Fibroblast of skin of back (primary cell): ENCODE results near the gene ITGB5. TPM values are rescaled to one million over a fixed set of nuclear protein-coding genes. Genes with fewer than 3 reads are reported as not detected.
A peak's percentile ranks its signal among the peaks of the same experiment; 100 is the strongest.

Experiments
- DNase-seq: peaks from one replicate; pipeline ENCODE4 v3.0.0-alpha.2; 2013
- polyA plus RNA-seq, 2 experiments: library from polyadenylated mRNA; unstranded; fragments of 120-200 nt; gene quantifications; one replicate each; pipeline ENCODE4 v1.2.1, GENCODE V29; 2013; ENCODE audit not compliant: insufficient read length in 2 of 2

Gene ITGB5, protein sequence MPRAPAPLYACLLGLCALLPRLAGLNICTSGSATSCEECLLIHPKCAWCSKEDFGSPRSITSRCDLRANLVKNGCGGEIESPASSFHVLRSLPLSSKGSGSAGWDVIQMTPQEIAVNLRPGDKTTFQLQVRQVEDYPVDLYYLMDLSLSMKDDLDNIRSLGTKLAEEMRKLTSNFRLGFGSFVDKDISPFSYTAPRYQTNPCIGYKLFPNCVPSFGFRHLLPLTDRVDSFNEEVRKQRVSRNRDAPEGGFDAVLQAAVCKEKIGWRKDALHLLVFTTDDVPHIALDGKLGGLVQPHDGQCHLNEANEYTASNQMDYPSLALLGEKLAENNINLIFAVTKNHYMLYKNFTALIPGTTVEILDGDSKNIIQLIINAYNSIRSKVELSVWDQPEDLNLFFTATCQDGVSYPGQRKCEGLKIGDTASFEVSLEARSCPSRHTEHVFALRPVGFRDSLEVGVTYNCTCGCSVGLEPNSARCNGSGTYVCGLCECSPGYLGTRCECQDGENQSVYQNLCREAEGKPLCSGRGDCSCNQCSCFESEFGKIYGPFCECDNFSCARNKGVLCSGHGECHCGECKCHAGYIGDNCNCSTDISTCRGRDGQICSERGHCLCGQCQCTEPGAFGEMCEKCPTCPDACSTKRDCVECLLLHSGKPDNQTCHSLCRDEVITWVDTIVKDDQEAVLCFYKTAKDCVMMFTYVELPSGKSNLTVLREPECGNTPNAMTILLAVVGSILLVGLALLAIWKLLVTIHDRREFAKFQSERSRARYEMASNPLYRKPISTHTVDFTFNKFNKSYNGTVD
- 452 TPM for polyA plus RNA-seq (2013, experiment 1 of 2; ENCODE audit: insufficient read length)
- polyA plus RNA-seq (2013, experiment 2 of 2; ENCODE audit: insufficient read length) = 464 TPM

- peak; percentile 88 for DNase-seq
Measured at GRCh38 chr3:124887177-124887931, at the start of gene ITGB5. Gene ITGB5 (minus strand): TSS chr3:124887365. CDS start chr3:124887000, 365 bp downstream.

GRCh38 chr3:124935794-124936542, 48.8 kb upstream of the ITGB5 start:
- no peak for DNase-seq

DNA sequence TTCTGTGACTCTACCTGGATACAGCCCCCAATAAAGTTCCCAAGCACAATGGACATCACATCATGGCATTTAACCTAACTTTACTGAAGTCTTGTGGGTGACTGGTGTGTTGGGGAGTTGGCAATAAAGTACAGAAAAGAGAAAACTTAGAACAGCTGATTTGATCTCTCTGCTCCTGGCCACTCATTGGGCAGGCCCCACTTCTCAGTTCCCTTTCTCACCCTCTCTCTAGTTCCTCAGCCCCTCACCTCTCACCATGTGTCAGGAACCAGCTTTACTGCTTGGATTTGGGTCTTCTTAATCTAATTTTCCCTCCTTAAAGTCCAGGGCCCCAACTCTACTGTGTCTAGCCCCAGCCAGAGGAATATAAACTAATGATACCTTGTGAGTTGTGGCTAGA, 48.1 kb upstream of the ITGB5 start:
- no peak for DNase-seq

GRCh38 chr3:124934577-124934976, 47.4 kb upstream of the ITGB5 start, which contains the start of gene MUC13:
Gene MUC13 (minus strand): TSS chr3:124934751. CDS start chr3:124934712, 39 bp downstream.
- no peak for DNase-seq

DNA sequence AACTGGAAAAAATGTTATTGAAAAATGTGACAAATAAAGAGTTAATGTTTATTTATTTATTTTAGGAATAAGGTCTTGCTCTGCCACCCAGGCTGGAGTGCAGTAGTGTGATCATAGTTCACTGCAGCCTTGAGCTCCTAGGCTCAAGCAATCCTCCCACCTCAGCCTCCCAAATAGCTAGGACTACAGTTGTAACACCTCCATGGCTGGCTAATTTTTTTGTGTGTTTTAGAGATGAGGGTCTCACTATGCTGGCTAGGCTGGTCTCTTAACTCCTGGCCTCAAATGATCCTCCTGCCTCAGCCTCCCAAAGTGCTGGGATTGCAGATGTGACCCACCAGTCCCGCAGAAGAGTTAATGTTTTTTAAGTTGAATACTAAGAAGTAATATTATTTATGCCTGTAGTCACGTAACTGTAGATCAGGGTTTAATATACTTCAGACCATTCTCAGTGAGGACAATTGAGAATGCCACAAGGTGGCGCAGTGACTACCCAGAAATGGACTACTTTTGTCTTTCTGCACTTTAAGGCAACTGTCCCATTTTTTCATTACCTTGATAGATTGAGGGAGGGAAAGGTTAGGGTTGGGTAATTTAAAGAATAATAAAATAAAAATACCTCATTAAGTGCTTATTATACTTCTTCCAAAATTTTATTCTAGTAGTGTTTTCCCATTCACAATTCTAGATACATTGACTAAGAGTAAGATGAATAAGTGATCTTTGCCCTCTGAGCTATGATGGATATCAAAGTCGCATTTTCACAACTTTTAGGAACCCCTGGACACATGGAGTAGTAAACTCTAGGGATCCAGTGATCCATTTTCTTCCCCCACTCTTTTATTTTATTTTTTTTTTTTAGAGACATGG, 41.4 kb upstream of the ITGB5 start:
- peak; percentile 70 for DNase-seq

GRCh38 chr3:124927574-124928045, 40.4 kb upstream of the ITGB5 start:
- DNase-seq = no peak

DNA sequence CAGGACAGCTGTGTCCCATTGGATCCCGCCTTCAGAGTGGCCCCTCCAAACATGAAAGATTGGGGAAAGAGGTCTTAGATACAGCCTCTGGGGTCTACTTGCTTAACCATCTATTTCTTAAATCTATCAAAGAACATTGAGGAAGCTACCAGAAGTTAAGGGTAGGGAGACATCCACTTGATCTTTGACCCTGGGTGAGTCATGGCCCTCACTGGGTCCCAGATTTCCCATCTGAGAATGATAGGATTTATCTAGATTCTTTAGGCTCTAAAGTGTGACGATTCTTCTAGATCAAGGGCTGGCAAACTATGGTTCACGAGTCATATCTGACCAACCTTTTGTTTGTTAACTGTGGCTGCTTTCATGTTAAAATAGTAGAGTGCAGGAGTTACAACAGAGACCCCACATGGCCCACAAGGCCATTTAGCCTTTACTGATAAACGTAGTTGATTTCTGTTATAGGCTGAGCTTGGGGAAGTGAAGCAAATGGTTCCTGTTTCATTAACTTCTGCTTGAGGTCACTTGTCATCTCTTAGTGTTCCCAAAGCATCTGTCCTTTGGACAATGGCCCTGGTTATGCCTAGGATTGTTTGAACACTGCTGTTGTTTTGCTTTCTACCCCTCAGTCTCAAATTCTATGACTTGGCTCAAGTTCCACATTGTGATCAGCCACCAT, 39.4 kb upstream of the ITGB5 start:
- DNase-seq = no peak

DNA sequence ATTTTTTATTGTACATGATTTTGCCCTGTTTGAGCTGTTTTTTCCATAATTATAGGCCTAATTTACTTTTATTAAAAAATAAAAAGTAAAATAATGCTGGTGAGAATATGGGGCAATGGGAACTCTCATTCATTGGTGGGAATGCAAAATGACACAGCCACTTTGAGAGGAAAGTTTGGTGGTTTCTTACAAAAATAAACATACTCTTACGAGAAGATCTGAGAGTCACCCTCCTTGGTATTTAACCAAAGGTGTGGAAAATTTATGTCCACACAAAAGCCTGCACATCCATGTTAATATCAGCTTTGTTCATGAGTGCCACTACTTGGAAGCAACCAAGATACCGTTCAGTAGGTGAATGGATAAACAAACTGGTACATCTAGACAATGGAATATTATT, 37.6 kb upstream of the ITGB5 start:
- DNase-seq = peak; percentile 21

GRCh38 chr3:124923833-124924232, 36.7 kb upstream of the ITGB5 start:
- DNase-seq = no peak

DNA sequence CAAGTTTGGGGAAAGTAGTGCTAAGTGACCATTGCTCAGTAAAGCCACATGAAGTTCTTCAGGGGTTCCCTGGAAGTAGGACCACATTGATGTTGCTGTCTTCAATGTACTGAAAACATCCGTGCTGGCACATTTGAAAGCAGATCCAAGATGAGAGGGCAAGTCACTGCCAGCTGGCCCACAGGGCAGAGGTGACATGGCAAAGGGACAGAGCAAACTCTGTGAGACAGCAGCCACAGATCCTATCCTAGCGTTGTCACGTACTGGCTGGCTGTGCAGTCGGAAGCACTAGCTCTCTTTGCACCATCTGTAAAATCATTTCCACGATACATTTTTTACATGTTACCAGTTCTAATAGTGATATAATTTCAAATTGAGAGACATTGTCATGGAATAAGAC, 33.6 kb upstream of the ITGB5 start:
- no peak for DNase-seq

GRCh38 chr3:124919756-124920155, 32.6 kb upstream of the ITGB5 start:
- DNase-seq = peak; percentile 63

GRCh38 chr3:124918524-124918923, 31.4 kb upstream of the ITGB5 start:
- DNase-seq = no peak

DNA sequence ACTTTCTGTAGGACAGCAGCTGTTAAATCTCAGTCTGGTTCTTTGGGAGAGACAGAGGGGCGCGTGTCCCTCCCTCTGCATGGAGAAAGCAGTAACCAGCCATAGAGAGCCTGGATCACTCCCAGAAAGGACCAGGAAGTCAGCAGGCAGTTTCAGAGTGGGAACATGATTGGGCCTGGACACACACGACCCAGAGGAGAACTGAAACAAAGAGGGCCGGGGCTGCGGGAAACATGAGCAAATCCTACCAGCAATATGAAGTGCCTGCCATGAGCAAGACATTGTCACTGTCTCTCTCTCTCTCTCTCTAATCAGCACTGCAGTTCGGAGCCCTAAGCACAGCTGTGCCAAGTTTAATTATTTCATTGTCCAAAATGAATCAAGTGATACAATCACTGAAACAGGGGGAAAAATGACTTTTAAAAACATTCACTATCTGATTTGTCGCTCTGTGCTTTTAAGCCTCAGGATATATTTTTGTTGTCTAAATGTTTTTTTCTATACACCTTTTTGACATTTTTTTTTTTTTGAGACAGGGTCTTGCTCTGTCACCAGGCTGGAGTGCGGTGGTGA, 29.8 kb upstream of the ITGB5 start:
- no peak for DNase-seq

DNA sequence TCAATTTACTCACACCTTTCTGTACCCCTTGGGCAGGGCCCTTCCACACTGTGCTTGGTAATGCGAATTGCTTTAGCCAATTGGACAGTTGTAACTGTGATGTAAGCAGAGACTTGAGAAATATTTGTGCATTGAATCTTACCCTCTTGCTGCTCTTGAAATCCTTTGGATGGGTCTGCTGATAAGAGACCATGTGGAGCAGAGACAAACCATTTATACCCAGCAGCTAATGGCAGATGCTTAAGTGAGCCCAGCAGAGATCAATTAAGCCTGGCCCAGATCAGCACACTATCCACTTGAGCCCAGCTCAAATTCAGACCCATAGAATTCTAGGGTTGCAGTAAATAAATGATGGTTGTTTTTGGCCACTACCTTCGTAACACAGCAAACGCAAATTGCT, 28.1 kb upstream of the ITGB5 start:
- DNase-seq = no peak

GRCh38 chr3:124907957-124908356, 20.8 kb upstream of the ITGB5 start:
- DNase-seq = no peak

- no peak for DNase-seq
Measured at GRCh38 chr3:124904835-124905492, 17.8 kb upstream of the ITGB5 start.

- DNase-seq = peak; percentile 51
Measured at GRCh38 chr3:124903896-124904834, 17.0 kb upstream of the ITGB5 start.
